GM18526 (cell line): ENCODE results near the gene OR51A4.
"Not testable (repeated sequence)": the region's sequence is repeated elsewhere in the genome, so short reads cannot be mapped to it uniquely, and the experiment has no call there.

Experiments used
- POLR2A ChIP-seq: IDR thresholded peaks from 3 replicates; pipeline ENCODE4 v1.6.1; 2011; ENCODE audit not compliant: insufficient read length; ENCODE audit errors: extremely low read depth

Gene OR51A4, protein sequence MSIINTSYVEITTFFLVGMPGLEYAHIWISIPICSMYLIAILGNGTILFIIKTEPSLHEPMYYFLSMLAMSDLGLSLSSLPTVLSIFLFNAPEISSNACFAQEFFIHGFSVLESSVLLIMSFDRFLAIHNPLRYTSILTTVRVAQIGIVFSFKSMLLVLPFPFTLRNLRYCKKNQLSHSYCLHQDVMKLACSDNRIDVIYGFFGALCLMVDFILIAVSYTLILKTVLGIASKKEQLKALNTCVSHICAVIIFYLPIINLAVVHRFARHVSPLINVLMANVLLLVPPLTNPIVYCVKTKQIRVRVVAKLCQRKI

DNA sequence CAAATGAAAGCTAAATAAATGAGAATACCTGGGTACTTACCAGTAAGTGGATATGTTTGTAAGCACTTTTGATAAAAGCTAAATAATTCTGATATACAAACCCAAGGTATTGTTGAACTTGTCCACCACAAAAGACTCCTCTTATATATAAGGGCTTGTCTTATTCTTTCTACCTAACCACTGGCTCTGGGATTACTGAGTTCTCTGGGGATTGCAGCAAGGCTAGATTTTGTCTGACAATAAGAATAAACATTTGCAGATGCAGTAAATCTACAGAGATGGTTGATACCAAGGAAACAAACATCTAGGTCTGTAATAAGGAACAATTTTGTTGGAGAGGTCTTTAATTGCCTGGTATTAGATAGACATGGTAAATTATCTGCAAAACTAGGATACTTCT is at the start of gene OR51A4:
OR51A4 (minus strand) TSS at position 101 of the 400 bp plus-strand sequence. CDS start 505 bp downstream, outside the sequence.
- TF ChIP-seq POLR2A = no peak

DNA sequence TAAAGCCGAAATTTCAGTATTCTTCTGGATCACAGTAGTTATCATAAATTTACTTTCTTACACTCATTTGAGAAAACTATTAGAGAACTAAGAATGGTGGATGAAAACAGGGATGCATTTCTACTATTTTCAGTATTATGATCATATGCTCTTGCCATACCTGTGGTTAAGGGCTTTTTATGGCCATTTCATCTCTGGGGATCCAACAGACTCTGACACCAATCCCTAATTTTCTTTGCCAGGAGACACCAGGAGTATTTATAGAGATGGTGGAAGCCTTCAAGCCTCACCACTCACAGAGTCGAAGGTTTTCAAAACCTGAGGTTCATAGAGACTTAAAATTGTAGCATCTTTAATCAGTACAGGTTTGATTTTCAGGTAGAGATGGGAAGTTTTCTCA is 47.1 kb upstream of the OR51A4 start, which contains the start of gene OR51L1:
OR51L1 (plus strand) TSS at position 301 of the 400 bp plus-strand sequence. CDS start 4,132 bp downstream, outside the sequence.
- TF ChIP-seq POLR2A = no peak

DNA sequence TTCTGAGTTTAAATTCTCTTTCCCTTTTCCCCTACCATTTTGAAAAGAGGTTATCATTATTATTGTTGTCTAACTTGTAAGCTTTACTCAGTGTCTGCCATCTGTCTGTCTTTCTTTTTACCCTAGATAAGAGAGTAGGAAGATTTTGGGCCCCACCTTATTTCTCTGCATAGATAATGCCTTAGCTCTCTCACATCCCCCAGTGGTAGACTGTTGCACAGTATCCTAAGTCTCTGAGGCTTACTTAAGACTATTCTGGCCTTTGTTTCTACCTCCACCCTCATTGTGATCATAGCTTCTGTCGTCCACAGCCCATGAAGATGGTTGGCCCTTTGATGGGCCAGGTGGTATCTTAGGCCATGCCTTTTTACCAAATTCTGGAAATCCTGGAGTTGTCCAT is 43.7 kb upstream of the OR51A4 start:
- no peak for TF ChIP-seq POLR2A

DNA sequence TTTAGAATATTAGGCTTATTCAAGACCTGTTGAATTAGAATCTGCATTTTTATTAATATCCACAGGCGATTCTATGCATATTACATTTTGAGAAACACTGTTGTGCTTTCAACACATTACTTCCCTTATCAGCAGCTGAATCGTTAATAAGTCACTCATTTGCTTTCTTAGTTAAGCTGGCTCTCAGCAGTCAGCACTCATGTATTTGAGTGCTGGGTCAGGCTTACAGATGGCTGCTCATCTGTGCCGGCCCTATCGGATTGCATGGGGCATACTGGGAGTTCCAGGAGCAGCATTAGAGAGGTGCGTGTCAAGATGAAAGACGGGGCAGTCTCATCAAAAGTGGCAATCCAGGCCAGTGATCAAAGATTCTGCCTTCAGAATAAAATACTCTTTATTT is 36.4 kb upstream of the OR51A4 start:
- no peak for TF ChIP-seq POLR2A

DNA sequence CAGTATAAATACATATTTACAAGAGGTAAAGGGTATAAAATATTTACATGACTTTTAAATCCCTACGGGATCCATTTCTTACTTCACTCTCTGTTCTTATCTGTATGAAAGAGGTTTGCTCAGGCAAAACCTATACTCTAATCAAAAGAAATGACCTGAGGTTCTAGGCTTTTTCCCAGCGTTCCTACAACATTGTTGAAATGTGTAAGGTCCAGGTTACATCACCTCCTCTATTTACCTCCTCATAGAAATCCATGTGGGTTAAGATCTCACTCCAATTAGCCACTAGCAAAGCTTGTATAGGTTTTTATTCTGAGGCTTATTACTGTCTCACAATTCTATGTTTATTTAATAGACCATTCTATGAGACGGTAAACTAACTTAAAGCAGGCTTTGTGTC is 35.3 kb upstream of the OR51A4 start:
- TF ChIP-seq POLR2A = no peak

GRCh38 chr11:4979036-4979435 is 31.6 kb upstream of the OR51A4 start:
- TF ChIP-seq POLR2A = no peak

DNA sequence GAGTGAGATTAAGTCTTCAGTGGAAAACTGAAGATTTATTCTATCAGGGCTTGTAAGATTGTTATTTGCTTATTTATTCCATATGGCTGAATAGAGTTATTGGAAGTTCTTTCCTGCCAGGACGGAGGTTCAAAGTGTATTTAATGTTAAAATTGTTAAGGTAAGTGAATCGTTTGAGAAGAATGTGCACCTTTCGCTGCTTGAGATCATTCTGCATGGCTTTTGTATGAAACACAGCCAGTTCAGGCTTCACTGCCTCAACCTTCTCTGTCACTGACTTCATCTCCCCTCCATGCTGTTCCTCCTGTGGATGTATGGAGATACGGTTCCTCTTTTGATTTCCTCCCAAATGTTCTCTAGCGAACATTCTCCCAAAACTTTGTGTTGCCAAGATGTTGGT is 28.0 kb upstream of the OR51A4 start:
- TF ChIP-seq POLR2A = no peak

DNA sequence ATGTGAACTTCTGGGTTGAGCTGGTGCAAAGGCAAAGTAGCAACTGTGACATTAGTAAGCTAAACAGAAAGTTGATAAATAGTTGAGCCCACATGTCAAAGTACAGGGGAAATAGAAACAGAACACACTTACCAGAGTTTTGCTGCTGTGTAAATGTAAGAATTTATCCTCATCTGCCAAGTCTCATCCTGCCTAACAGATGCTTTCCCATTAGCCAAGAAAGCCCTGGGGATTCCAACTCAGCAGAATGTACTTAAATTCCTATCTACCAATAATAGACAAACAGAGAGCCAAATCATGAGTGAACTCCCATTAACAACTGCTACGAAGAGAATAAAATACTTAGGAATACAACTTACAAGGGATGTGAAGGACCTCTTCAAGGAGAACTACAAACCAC is 15.4 kb upstream of the OR51A4 start:
- TF ChIP-seq POLR2A = no peak

DNA sequence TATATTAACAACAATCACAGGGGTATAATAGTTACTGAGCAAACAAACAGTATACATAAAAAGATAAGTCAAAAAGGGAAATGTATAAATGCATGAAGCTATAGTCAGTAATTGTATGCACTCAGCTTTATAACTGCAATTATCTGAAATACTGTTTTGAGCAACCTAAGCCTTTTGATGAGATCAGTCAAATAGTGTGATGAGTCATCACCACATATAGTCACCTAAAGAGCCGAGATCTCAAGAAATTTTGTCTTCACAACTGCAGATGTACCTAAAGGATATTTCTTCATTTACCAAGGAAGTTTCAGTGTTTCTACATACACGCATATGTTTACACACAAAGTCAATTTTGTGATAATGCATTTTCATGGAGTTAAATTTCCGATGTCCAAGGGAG is 13.5 kb upstream of the OR51A4 start:
- no peak for TF ChIP-seq POLR2A

GRCh38 chr11:4957396-4957795 is 10.0 kb upstream of the OR51A4 start:
- TF ChIP-seq POLR2A = no peak

DNA sequence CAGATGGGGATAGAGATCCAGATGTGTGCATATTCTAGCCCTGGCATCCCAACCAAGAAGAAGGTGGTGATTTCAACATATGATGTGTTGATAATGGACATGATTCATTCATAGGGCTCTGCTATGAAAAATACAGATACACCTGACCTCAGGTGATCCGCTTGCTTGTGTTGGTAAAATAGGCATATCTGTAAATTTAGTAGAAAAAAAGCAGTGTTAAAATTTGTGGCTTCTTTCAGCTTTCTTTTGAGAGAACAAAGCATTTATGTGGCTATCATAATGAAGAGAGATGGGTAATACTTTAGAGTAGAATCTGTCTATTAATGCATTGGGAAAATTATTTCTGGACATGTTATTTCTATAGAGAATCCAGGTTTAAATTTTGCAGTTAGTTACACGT is 8.2 kb upstream of the OR51A4 start, which contains the start of gene OR51A2:
OR51A2 (minus strand) TSS at position 101 of the 400 bp plus-strand sequence; CDS start at position 101, 0 bp downstream.
- TF ChIP-seq POLR2A = not testable (repeated sequence)

DNA sequence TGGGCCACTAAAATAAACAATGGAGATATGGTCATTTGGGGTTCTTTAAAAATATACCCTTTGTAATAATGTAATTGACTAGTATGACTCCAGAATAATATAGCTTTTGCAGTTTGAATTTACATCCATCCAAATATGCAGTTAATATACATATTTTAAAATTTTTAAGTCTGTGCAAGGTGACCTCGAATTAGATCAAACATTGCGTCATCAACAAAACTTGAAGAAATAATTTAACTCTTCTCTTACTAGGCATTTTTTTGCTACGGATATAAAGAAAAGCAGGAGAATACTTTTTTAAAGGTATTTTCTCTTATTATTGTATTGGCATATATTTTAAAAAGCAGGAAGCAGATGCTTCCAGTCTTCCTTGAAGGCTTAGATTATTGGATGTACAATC is 10.7 kb downstream of the OR51A4 start:
- no peak for TF ChIP-seq POLR2A

DNA sequence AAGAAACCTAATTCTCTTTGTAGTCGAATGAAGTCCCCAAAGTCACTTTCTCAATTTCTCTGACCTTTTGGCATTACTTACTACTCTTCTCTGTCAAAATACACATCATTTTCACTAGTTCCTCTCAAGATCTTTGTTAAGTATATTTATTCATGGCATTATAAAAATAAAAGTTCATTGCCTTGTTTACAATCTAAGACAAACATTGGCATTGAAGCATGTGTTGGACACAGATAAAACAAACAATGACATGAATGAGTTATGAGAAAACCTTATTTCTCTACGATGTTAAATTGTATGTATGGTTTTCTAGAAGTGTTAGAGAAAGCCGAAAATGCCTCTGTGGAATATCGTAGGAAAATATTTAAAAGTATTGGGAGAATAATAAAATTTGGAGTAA is 14.7 kb downstream of the OR51A4 start:
- no peak for TF ChIP-seq POLR2A

GRCh38 chr11:4926608-4927007 is 20.8 kb downstream of the OR51A4 start:
- no peak for TF ChIP-seq POLR2A

DNA sequence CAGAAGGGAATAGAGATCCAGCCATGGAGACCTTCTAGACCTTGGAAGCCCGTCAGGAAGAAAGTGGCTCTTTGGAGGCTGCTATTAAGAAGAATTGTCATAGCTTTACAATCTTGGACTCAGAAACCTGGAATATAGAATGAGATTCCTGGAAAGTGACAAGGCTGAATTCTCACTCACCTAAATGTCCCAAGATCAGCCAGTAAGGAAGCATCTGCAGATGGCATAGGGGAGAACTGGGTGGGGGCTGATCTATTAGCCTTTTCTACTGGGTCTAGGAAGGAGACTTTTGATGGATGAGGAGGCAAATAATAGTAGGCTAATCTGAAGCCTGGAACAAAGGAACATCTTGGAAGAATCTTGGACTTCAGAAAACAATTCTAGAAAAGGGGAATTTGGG is 23.2 kb downstream of the OR51A4 start, which contains the start of gene OR51G1:
OR51G1 (minus strand) TSS at position 101 of the 400 bp plus-strand sequence; CDS start at position 101, 0 bp downstream.
- no peak for TF ChIP-seq POLR2A

GRCh38 chr11:4922304-4922703 is 25.1 kb downstream of the OR51A4 start:
- TF ChIP-seq POLR2A = no peak

- TF ChIP-seq POLR2A = no peak
Observed at GRCh38 chr11:4921796-4922195, 25.6 kb downstream of the OR51A4 start.
